ENCODE data around the gene RUVBL1.

RUVBL1 gene

GRCh38 chr3:128050597-128050996 lies 73.0 kb downstream of the RUVBL1 start:
- H3K79me2 ChIP-seq (ENCODE audit: control insufficient read depth, low read length) = peaks cover 45% of the 10 kb centered on the region
- peaks cover 33% of the 10 kb centered on the region for H3K36me3 ChIP-seq (ENCODE audit: control insufficient read depth, low read length)
- no peak overlapping the region for H3K27ac ChIP-seq (ENCODE audit: low read depth, low read length)
- TF ChIP-seq CTCF (IDR thresholded peaks at IDR 0.05; ENCODE audit: low read depth, low read length, poor library complexity, severe bottlenecking) (no peak), EZH2phosphoT487 (IDR thresholded peaks at IDR 0.05; ENCODE audit: borderline replicate concordance, low read length) (no peak)
- H3K4me3 ChIP-seq (ENCODE audit: low read length) = no peak overlapping the region
- no peaks in the 10 kb centered on the region for H3K27me3 ChIP-seq (ENCODE audit: control insufficient read depth, low read length)
- peaks cover 8% of the 10 kb centered on the region; the same call in 1 of the 2 replicates for H4K20me1 ChIP-seq (ENCODE audit: control insufficient read depth, insufficient read depth, low read depth, low read length)
- H3K9me3 ChIP-seq (ENCODE audit: control insufficient read depth, insufficient read depth, low read length) = no peaks in the 10 kb centered on the region
- peak overlapping the region; percentile 79; the same call in 1 of the 2 replicates for H3K4me2 ChIP-seq (ENCODE audit: low read length)
- H3K4me1 ChIP-seq (ENCODE audit: control insufficient read depth, low read length) = peaks cover 34% of the 10 kb centered on the region
- H3F3A ChIP-seq (ENCODE audit: control insufficient read depth, insufficient read depth) = peaks cover 5% of the 10 kb centered on the region
- no peaks in the 10 kb centered on the region for H3K9me2 ChIP-seq (replicated peaks; ENCODE audit: control insufficient read depth, low read length)

- H3K27me3 ChIP-seq (ENCODE audit: control insufficient read depth, low read length) = peaks cover 28% of the 10 kb centered on the region
- no peak overlapping the region for H3K4me2 ChIP-seq (ENCODE audit: low read length)
- TF ChIP-seq EZH2phosphoT487 (IDR thresholded peaks at IDR 0.05; ENCODE audit: borderline replicate concordance, low read length) = no peak
- TF ChIP-seq CTCF (IDR thresholded peaks at IDR 0.05; ENCODE audit: low read depth, low read length, poor library complexity, severe bottlenecking) = no peak
- H3K79me2 ChIP-seq (ENCODE audit: control insufficient read depth, low read length) = no peaks in the 10 kb centered on the region
- H3K4me3 ChIP-seq (ENCODE audit: low read length) = no peak overlapping the region
- no peaks in the 10 kb centered on the region for H3K9me3 ChIP-seq (ENCODE audit: control insufficient read depth, insufficient read depth, low read length)
- no peaks in the 10 kb centered on the region for H3K9me2 ChIP-seq (replicated peaks; ENCODE audit: control insufficient read depth, low read length)
- H3F3A ChIP-seq (ENCODE audit: control insufficient read depth, insufficient read depth) = no peaks in the 10 kb centered on the region
- no peaks in the 10 kb centered on the region for H3K36me3 ChIP-seq (ENCODE audit: control insufficient read depth, low read length)
- no peaks in the 10 kb centered on the region for H3K4me1 ChIP-seq (ENCODE audit: control insufficient read depth, low read length)
- no peak overlapping the region for H3K27ac ChIP-seq (ENCODE audit: low read depth, low read length)
- H4K20me1 ChIP-seq (ENCODE audit: control insufficient read depth, insufficient read depth, low read depth, low read length) = no peaks in the 10 kb centered on the region
Observed at GRCh38 chr3:128041344-128041743, 82.3 kb downstream of the RUVBL1 start.

GRCh38 chr3:128040660-128041059 lies 83.0 kb downstream of the RUVBL1 start:
- no peaks in the 10 kb centered on the region for H4K20me1 ChIP-seq (ENCODE audit: control insufficient read depth, insufficient read depth, low read depth, low read length)
- no peak overlapping the region for H3K4me3 ChIP-seq (ENCODE audit: low read length)
- H3K9me3 ChIP-seq (ENCODE audit: control insufficient read depth, insufficient read depth, low read length) = no peaks in the 10 kb centered on the region
- H3K4me1 ChIP-seq (ENCODE audit: control insufficient read depth, low read length) = no peaks in the 10 kb centered on the region
- H3F3A ChIP-seq (ENCODE audit: control insufficient read depth, insufficient read depth) = no peaks in the 10 kb centered on the region
- no peaks in the 10 kb centered on the region for H3K79me2 ChIP-seq (ENCODE audit: control insufficient read depth, low read length)
- H3K36me3 ChIP-seq (ENCODE audit: control insufficient read depth, low read length) = no peaks in the 10 kb centered on the region
- TF ChIP-seq EZH2phosphoT487 (IDR thresholded peaks at IDR 0.05; ENCODE audit: borderline replicate concordance, low read length) (no peak), CTCF (IDR thresholded peaks at IDR 0.05; ENCODE audit: low read depth, low read length, poor library complexity, severe bottlenecking) (no peak)
- no peak overlapping the region for H3K27ac ChIP-seq (ENCODE audit: low read depth, low read length)
- H3K27me3 ChIP-seq (ENCODE audit: control insufficient read depth, low read length) = peaks cover 33% of the 10 kb centered on the region
- H3K4me2 ChIP-seq (ENCODE audit: low read length) = no peak overlapping the region
- no peaks in the 10 kb centered on the region for H3K9me2 ChIP-seq (replicated peaks; ENCODE audit: control insufficient read depth, low read length)

All from DOHH2 (cell line).